ENCODE measurements around the gene WBP11. TPM values are rescaled to one million over a fixed set of nuclear protein-coding genes. Genes with fewer than 3 reads are reported as not detected.

The WBP11 gene
- total RNA-seq, 1 experiment from 2014 or later = 21.4 TPM

GRCh38 chr12:14802247-14802646 is 1.0 kb downstream of the WBP11 start:
- Histone ChIP-seq H3F3A (ENCODE audit: low read length, unreplicated experiment) (no peaks in the 10 kb centered on the region), H3K9me2 (replicated peaks; ENCODE audit: low read length) (no peaks in the 10 kb centered on the region), H3K36me3 (ENCODE audit: low read depth, low read length) (peaks cover 29% of the 10 kb centered on the region), H2AFZ (ENCODE audit: low read length) (no peak overlapping the region), H3K27me3 (ENCODE audit: low read length) (no peaks in the 10 kb centered on the region), H3K4me1 (ENCODE audit: insufficient read depth, low read length) (peaks cover 10% of the 10 kb centered on the region; the same call in 1 of the 2 replicates), H3K79me2 (ENCODE audit: low read length) (peaks cover 57% of the 10 kb centered on the region), H3K4me2 (ENCODE audit: low read length) (peak overlapping the region; percentile 90), H3K27ac (ENCODE audit: low read length) (no peak overlapping the region), H3K9ac (ENCODE audit: low read length) (peak overlapping the region; percentile 92), H4K20me1 (ENCODE audit: low read length) (peaks cover 16% of the 10 kb centered on the region), H3K9me3 (ENCODE audit: low read length) (no peaks in the 10 kb centered on the region), H3K4me3 (ENCODE audit: low read length) (peak overlapping the region; percentile 96)
- BruUV-seq (replicated peaks) = no TSS peak
- TF ChIP-seq EZH2 (IDR thresholded peaks at IDR 0.05; ENCODE audit: low read length, unreplicated experiment) (no peak), CTCF (conservative IDR thresholded peaks at IDR 0.05; ENCODE audit: low read depth, low read length) (no peak), EZH2phosphoT487 (IDR thresholded peaks at IDR 0.05; ENCODE audit: borderline replicate concordance, low read length) (no peak)
- ChIA-PET CTCF (interaction anchor here (0.7 kb wide), 1 partner anchor 196 kb away, joined by 9 read pairs; no protein-coding TSS in a partner anchor), POLR2A (ENCODE audit: unreplicated experiment) (interaction anchor here (0.7 to 1.2 kb wide), 2 partner anchors 27 to 31 kb away, joined by 7 to 9 read pairs; a partner anchor contains a TSS)
- ATAC-seq = no peak
- intact Hi-C loops (cut with micrococcal nuclease) = loop anchor here (10.0 kb wide), 1 partner anchor 77 kb away; no protein-coding TSS in a partner anchor
- DNase-seq = no peak

- Histone ChIP-seq H3K9me2 (replicated peaks; ENCODE audit: low read length) (no peaks in the 10 kb centered on the region), H4K20me1 (ENCODE audit: low read length) (no peaks in the 10 kb centered on the region), H3K27me3 (ENCODE audit: low read length) (no peaks in the 10 kb centered on the region), H3K9me3 (ENCODE audit: low read length) (no peaks in the 10 kb centered on the region), H3K4me2 (ENCODE audit: low read length) (no peak overlapping the region), H2AFZ (ENCODE audit: low read length) (no peak overlapping the region), H3K36me3 (ENCODE audit: low read depth, low read length) (peaks cover 71% of the 10 kb centered on the region), H3K79me2 (ENCODE audit: low read length) (peaks cover 29% of the 10 kb centered on the region), H3K27ac (ENCODE audit: low read length) (no peak overlapping the region), H3K4me1 (ENCODE audit: insufficient read depth, low read length) (no peaks in the 10 kb centered on the region), H3F3A (ENCODE audit: low read length, unreplicated experiment) (no peaks in the 10 kb centered on the region), H3K9ac (ENCODE audit: low read length) (no peak overlapping the region), H3K4me3 (ENCODE audit: low read length) (no peak overlapping the region)
- CTCF ChIA-PET = no interaction called here
- POLR2A ChIA-PET (ENCODE audit: unreplicated experiment) = no interaction called here
- intact Hi-C loops (cut with micrococcal nuclease) = no loop called here
- TF ChIP-seq EZH2 (IDR thresholded peaks at IDR 0.05; ENCODE audit: low read length, unreplicated experiment) (no peak), EZH2phosphoT487 (IDR thresholded peaks at IDR 0.05; ENCODE audit: borderline replicate concordance, low read length) (no peak), CTCF (conservative IDR thresholded peaks at IDR 0.05; ENCODE audit: low read depth, low read length) (no peak)
- BruUV-seq (replicated peaks) = no TSS peak
- ATAC-seq (no peak), DNase-seq (no peak)
These were observed 8.2 kb downstream of the WBP11 start for GRCh38 chr12:14795028-14795448.

GRCh38 chr12:14785568-14785967 is 17.7 kb downstream of the WBP11 start:
- no TSS peak for BruUV-seq (replicated peaks)
- DNase-seq (no peak), ATAC-seq (no peak)
- Histone ChIP-seq H3K79me2 (ENCODE audit: low read length) (no peaks in the 10 kb centered on the region), H3K9me3 (ENCODE audit: low read length) (no peaks in the 10 kb centered on the region), H3K9ac (ENCODE audit: low read length) (no peak overlapping the region), H4K20me1 (ENCODE audit: low read length) (no peaks in the 10 kb centered on the region), H3K4me3 (ENCODE audit: low read length) (no peak overlapping the region), H3K9me2 (replicated peaks; ENCODE audit: low read length) (no peaks in the 10 kb centered on the region), H3K36me3 (ENCODE audit: low read depth, low read length) (peaks cover 20% of the 10 kb centered on the region), H3K4me1 (ENCODE audit: insufficient read depth, low read length) (no peaks in the 10 kb centered on the region), H3K4me2 (ENCODE audit: low read length) (no peak overlapping the region), H2AFZ (ENCODE audit: low read length) (no peak overlapping the region), H3F3A (ENCODE audit: low read length, unreplicated experiment) (no peaks in the 10 kb centered on the region), H3K27ac (ENCODE audit: low read length) (no peak overlapping the region), H3K27me3 (ENCODE audit: low read length) (no peaks in the 10 kb centered on the region)
- ChIA-PET POLR2A (ENCODE audit: unreplicated experiment) (no interaction called here), CTCF (interaction anchor here (0.6 kb wide), 1 partner anchor 61 kb away, joined by 4 read pairs; no protein-coding TSS in a partner anchor)
- no peak for TF ChIP-seq EZH2 (IDR thresholded peaks at IDR 0.05; ENCODE audit: low read length, unreplicated experiment)
- no peak for TF ChIP-seq CTCF (conservative IDR thresholded peaks at IDR 0.05; ENCODE audit: low read depth, low read length)
- TF ChIP-seq EZH2phosphoT487 (IDR thresholded peaks at IDR 0.05; ENCODE audit: borderline replicate concordance, low read length) = no peak
- intact Hi-C loops (cut with micrococcal nuclease) = no loop called here
